Measurements from ENCODE around the gene TMEM132D. TPM values are rescaled to one million over a fixed set of nuclear protein-coding genes. Genes with fewer than 3 reads are reported as not detected.

Gene TMEM132D
- total RNA-seq, 1 donor from 2014 or later: 0.19 TPM

DNA sequence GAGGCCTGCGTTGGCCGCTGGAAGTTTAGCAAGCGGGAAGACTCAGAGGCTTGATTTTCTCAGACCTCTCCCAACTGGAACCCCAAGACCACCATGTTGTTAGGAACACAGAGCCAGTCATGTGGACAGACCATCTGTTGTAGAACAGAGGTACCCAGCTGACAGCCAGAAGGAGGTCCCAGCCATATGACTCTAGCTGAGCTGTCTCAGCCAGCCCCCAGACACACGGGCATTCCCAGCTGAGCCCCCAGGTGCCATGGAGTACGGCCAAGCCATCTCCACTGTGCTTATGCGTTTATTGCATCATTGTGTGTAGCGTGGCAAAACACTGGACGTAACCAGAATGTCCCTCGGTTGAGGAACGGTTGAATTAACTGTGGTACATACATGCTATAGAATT lies 421.9 kb downstream of the TMEM132D start:
- no peaks in the 10 kb centered on the region for H3K4me1 Mint-ChIP-seq
- TF ChIP-seq, protein P1, sequence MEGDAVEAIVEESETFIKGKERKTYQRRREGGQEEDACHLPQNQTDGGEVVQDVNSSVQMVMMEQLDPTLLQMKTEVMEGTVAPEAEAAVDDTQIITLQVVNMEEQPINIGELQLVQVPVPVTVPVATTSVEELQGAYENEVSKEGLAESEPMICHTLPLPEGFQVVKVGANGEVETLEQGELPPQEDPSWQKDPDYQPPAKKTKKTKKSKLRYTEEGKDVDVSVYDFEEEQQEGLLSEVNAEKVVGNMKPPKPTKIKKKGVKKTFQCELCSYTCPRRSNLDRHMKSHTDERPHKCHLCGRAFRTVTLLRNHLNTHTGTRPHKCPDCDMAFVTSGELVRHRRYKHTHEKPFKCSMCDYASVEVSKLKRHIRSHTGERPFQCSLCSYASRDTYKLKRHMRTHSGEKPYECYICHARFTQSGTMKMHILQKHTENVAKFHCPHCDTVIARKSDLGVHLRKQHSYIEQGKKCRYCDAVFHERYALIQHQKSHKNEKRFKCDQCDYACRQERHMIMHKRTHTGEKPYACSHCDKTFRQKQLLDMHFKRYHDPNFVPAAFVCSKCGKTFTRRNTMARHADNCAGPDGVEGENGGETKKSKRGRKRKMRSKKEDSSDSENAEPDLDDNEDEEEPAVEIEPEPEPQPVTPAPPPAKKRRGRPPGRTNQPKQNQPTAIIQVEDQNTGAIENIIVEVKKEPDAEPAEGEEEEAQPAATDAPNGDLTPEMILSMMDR (conservative IDR thresholded peaks at IDR 0.05): no peak
- H3K4me3 Mint-ChIP-seq: no peak overlapping the region
- no peaks in the 10 kb centered on the region for H3K36me3 Mint-ChIP-seq (ENCODE audit: low read depth)
- H3K9me3 Mint-ChIP-seq: no peaks in the 10 kb centered on the region
- H3K27me3 Mint-ChIP-seq (ENCODE audit: low read depth): peaks cover 3% of the 10 kb centered on the region
- DNase-seq (ENCODE audit: low read depth, low spot score): no peak
- no peak overlapping the region for H3K27ac Mint-ChIP-seq (ENCODE audit: unreplicated experiment)

DNA sequence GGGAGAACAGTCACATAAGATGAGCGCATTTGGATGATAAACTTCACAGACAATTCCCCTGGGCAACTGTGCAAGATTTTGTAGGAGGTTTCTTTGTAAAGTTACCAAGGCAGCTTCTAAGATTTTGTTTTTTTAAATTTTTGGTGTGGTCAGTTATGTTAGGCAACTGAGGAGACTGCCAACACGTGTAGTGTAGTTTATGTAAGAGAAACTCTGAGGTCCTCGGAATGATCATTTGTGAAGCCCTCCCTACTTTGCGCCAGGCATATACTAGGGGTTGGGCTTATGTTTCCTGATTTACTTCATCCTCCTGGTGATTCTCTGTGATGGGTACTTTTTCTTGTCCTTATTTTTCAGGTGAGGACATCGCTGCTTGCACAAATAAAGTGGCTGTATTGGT lies 433.6 kb downstream of the TMEM132D start:
- no peaks in the 10 kb centered on the region for H3K36me3 Mint-ChIP-seq (ENCODE audit: low read depth)
- no peak overlapping the region for H3K4me3 Mint-ChIP-seq
- TF ChIP-seq, protein P1 (conservative IDR thresholded peaks at IDR 0.05): no peak
- DNase-seq (ENCODE audit: low read depth, low spot score): no peak
- no peaks in the 10 kb centered on the region for H3K27me3 Mint-ChIP-seq (ENCODE audit: low read depth)
- H3K4me1 Mint-ChIP-seq: peaks cover 6% of the 10 kb centered on the region
- H3K9me3 Mint-ChIP-seq: peaks cover 3% of the 10 kb centered on the region
- no peak overlapping the region for H3K27ac Mint-ChIP-seq (ENCODE audit: unreplicated experiment)

DNA sequence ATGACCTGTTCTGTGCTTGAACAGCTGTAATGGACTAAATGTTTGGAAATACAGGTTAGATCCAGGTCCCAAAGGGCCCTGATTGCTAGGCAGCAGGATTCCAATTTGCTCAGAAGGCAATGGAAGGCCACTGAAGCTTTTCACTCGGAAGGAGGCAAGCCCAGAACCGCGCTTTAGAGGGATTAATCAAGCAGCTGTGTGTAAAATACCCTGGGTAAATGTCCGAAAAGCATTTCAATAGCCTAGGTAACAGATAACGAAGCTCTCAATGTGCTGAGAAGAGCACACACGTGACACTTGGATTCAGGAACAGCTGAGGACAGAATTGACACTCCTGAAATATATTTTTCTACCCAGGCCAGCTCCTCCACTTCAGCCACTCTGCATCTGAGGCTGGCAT lies 436.1 kb downstream of the TMEM132D start:
- peaks cover 3% of the 10 kb centered on the region for H3K9me3 Mint-ChIP-seq
- no peak overlapping the region for H3K27ac Mint-ChIP-seq (ENCODE audit: unreplicated experiment)
- TF ChIP-seq, protein P1 (conservative IDR thresholded peaks at IDR 0.05): no peak
- no peak overlapping the region for H3K4me3 Mint-ChIP-seq
- H3K4me1 Mint-ChIP-seq: peaks cover 6% of the 10 kb centered on the region
- DNase-seq (ENCODE audit: low read depth, low spot score): no peak
- no peaks in the 10 kb centered on the region for H3K36me3 Mint-ChIP-seq (ENCODE audit: low read depth)
- no peaks in the 10 kb centered on the region for H3K27me3 Mint-ChIP-seq (ENCODE audit: low read depth)

DNA sequence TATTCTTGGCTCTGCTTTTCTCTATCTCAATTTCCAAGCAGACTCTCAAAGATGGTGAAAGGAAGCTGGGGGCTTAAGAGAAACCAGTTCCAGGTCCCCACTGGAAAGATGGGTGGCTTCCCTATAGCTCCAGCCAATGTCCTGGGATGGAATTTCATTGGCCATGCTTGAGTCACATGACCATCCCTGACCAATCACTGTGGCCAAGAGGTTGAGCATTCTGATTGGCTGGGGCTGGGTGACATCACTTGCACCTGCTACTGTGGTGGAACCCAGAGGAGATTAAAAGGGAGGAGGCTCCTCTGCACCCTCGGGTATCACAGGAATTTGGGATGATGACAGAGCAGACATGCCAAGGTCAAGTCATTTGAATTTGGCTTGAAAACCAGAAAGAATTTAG lies 436.5 kb downstream of the TMEM132D start:
- Mint-ChIP-seq H3K27me3 (ENCODE audit: low read depth) (no peaks in the 10 kb centered on the region), H3K9me3 (peaks cover 3% of the 10 kb centered on the region), H3K36me3 (ENCODE audit: low read depth) (no peaks in the 10 kb centered on the region)

DNA sequence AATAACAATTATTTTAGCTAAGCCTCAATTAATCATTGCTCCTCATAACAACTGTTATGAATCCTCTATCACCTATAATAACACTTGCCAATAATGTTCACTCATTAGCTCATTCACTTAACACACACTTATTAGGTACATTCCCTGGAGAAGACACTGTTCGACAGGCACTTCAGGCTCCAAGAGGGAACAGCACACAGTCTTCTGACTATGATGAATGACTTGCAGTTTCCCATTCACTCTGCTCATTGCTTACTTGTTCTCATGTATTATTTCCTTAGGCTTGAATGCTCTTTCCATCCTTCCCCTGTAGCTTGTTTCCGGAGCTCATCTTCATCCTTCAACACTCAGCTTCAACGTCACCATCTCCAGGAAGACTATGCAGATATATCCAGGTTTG lies 437.3 kb downstream of the TMEM132D start:
- H3K9me3 Mint-ChIP-seq: no peaks in the 10 kb centered on the region
- no peak overlapping the region for H3K27ac Mint-ChIP-seq (ENCODE audit: unreplicated experiment)
- DNase-seq (ENCODE audit: low read depth, low spot score): no peak
- no peak overlapping the region for H3K4me3 Mint-ChIP-seq
- TF ChIP-seq, protein P1 (conservative IDR thresholded peaks at IDR 0.05): no peak
- H3K4me1 Mint-ChIP-seq: peaks cover 6% of the 10 kb centered on the region
- no peaks in the 10 kb centered on the region for H3K36me3 Mint-ChIP-seq (ENCODE audit: low read depth)
- peaks cover 7% of the 10 kb centered on the region for H3K27me3 Mint-ChIP-seq (ENCODE audit: low read depth)

More for the DNA sequence above, 436.5 kb downstream of the TMEM132D start:
- H3K4me1 Mint-ChIP-seq: peaks cover 6% of the 10 kb centered on the region
- H3K27ac Mint-ChIP-seq (ENCODE audit: unreplicated experiment): no peak overlapping the region
- DNase-seq (ENCODE audit: low read depth, low spot score): no peak
- TF ChIP-seq, protein P1 (conservative IDR thresholded peaks at IDR 0.05): no peak
- H3K4me3 Mint-ChIP-seq: no peak overlapping the region

DNA sequence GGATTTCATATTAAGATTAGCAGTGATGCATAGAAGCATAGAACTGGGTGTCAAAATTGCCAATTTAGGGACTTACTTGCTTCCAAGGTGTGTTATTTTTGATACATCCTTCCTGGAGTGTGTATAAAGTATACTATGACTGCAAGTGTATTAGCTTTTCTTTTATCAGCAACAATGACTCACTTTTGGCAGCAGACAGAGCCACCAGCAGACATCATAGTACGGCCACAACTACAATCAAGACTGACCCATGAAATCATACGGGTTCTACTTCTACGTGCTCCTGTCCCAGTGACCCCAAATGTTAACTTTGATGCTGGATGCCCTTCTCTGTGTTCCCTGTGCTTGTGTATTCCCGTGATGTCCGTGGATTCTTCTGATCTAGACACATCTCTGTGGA lies 443.9 kb downstream of the TMEM132D start:
- Mint-ChIP-seq H3K9me3 (no peaks in the 10 kb centered on the region), H3K36me3 (ENCODE audit: low read depth) (no peaks in the 10 kb centered on the region), H3K4me1 (no peaks in the 10 kb centered on the region), H3K27ac (ENCODE audit: unreplicated experiment) (no peak overlapping the region), H3K27me3 (ENCODE audit: low read depth) (peaks cover 13% of the 10 kb centered on the region), H3K4me3 (no peak overlapping the region)
- DNase-seq (ENCODE audit: low read depth, low spot score): no peak
- TF ChIP-seq, protein P1 (conservative IDR thresholded peaks at IDR 0.05): no peak

Measured in neural crest cell (in vitro differentiated cells).